Right forelimb (tissue), 1 donor: Measurements from ENCODE around the gene PALM.
"Not testable (repeated sequence)": the region's sequence is repeated elsewhere in the genome, so short reads cannot be mapped to it uniquely, and the experiment has no call there.

Source experiments
- DNase-seq: peaks from one replicate; pipeline ENCODE4 v3.0.0-alpha.2; 2018

Gene PALM, protein sequence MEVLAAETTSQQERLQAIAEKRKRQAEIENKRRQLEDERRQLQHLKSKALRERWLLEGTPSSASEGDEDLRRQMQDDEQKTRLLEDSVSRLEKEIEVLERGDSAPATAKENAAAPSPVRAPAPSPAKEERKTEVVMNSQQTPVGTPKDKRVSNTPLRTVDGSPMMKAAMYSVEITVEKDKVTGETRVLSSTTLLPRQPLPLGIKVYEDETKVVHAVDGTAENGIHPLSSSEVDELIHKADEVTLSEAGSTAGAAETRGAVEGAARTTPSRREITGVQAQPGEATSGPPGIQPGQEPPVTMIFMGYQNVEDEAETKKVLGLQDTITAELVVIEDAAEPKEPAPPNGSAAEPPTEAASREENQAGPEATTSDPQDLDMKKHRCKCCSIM

DNA sequence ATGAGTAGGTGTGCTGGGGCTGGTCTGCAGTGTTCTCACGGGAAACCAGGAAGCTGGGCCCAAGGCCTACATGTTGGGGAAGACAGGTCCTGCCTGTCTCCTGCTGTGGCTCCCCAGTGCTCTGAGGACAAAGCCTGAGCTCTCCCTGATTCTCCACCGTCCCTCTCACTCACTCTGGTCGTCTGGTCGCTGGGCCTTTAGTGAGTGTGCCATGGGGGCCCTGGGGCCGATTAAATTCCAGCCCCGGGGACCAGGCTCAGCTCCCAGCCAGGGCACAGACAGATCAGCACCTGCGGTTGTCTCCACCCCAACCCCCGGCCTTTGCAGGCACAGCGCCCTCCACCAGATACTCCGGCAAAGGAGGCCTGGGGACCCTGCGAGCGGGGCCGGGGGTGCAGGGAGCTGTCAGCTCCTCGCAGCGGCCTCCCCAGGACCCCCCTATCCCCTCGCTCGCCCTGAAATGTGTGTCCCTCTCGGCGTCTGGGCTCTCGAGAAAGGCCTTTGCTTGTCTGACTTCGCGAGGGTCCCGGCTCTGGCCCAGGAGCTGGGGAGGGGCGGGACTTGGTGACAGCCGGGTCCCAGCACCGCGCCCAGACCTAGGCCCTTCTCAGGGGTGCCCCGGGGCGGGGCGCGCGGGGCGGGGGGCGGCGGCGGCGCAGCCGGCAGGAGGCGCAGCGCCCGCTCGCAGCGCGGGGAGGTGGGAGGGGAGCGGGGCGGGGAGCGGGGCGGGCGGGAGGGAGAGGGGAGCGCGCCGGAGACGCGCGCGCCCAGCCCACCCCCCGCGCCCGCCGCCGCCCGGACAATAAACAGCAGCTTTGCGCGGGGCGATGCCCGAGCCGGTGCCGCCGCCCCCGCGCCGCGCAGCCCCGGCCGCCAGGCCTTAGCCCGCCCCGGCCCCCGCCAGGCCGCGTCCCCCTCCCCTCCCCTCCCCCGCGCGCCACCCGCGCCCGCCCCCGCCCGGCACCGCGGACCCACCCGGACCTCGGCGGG, at the start of gene PALM:
Gene PALM, plus strand, starts transcription at position 782 of the 990 bp plus-strand sequence. CDS start 212 bp downstream, outside the sequence.
- no peak for DNase-seq

DNA sequence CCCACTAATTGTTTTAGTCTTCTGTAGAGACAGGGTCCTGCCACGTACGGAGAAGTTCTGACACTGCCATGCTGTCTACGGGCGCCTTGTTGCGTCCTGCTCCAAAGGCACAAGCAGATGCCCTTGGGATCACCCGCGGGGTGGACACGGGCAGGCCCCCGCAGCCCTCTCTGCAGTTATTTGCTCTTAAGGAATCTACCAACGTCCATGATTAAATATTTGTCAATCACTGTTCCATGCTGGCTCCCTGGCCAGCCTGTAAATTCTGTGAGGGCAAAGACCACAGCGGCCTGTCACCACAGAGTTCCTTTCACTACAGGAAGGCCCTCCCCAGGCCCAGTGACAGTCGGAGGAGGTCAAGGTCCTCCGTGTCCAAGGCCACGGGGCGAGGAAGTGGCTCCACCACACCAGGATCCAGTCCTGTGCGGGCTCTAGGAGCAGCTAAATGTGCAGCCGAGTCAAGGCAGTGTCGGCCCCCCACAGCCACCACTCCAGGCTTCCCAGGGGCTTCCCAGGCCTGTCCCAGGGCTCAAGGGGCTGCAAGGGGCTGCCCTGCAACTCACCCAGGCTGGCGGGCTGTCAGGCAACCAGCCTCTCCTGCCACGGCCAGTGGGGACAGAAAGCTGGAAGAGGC, 47.8 kb upstream of the PALM start:
- DNase-seq = no peak

DNA sequence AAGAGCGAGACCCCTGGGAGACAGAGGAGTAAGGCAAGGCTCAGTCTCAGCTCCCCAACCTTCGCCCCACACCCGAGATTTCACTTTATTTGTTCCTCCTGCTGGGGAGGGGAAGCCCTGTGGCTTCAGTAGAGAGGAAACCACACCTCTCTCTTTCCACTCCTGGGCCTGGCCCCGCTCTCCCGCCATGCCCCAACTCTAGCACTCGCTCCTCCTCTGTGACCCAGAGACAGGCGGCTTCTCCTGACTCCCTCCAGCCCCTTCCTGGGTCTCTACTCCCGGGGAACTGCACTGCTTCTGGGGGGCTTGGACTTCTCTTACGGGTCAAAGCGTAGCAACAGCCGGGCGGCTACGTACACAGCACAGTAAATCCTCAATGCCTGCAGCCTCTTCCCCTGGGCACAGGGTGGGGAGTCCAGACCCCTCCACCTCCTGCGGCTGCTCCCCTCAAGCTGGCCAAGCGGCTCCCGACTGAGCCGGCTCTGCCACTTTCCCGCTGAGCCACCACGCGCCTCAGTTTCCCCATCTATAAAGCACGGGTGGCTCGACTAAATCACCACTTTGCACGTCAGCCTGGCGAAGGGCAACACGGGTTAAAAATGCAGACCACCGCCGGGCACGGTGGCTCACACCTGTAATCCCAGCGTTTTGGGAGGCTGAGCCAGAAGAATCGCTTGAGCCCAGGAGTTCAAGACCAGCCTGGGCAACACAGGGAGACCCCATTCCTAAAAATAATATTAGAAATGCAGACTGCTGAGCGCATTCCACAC, 47.1 kb upstream of the PALM start:
- DNase-seq = no peak

DNA sequence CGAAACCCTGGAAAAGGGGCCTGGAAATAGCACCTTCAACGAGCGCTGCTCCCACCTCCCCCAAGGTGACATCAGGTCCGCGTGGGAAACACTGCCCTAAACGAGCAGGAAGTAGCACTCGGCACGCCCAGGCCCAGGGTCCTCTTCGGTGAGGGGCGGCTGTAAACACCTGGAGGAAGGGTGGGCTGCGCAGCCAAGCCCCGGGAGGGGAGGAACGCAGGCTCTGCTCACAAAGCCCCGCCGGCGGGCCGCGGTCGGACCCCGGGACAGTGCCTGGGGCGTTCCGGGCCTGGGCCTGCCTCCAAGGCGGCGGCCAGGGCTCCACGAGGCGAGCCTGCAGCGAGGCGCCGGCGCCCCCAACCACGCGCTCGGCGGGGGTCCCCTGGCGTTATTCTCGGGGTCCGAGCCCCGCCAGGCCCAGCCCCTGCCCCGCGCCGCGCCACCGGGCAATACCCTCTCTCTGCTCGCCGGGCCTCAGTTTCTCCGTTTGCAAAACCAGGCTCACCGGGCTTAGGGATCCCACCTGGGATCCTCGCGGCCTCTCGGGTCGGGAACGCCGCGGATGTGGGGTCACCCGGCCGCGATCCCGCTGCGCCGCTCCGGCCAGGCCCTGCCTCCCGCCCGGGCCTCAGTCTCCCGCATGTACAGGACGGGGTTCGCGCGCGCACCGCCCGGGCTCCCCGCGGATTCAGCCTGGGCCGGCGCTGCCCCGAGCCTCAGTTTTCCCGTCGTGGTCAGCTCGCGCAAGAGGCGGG, 46.4 kb upstream of the PALM start:
- no peak for DNase-seq

DNA sequence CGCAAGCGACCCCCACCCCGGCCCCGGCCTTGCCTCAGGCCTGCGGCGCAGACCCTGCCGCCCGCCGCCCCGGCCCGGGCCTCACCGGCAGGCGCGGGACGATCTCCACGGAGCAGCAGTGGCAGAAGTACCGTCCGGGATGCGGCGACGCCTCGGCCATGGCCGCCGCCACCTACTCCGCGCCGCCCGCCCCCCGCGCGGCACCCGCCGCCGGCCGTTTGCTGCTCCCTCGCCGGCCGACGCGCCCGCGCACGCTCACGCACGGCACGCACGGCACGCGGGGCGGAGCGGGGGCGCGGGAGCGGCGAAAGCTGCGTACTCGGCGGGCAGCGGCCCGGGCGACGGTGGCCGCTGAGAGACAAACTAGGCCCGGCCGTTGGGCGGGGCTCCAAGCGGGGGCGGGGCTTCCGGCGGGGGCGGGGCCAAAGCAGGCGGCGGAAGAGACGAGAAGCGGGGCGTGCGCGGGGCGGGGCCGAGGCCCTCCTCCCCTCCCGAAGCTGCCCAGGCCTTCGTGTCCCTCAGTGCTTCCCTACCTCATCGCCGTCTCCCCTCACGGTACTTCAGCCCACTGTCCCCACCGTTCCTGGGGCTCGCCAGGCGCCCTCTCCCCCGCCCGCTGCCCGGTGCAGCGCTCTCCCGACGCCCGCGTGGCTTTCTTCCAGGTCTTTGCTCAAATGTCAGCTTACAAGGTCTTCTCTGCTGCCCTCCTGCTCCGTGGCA, 45.6 kb upstream of the PALM start, which contains the start of gene RNF126:
Gene RNF126, minus strand, starts transcription at position 253 of the 720 bp plus-strand sequence. Its CDS starts 93 bp downstream, at position 160.
- peak; percentile 99 for DNase-seq

DNA sequence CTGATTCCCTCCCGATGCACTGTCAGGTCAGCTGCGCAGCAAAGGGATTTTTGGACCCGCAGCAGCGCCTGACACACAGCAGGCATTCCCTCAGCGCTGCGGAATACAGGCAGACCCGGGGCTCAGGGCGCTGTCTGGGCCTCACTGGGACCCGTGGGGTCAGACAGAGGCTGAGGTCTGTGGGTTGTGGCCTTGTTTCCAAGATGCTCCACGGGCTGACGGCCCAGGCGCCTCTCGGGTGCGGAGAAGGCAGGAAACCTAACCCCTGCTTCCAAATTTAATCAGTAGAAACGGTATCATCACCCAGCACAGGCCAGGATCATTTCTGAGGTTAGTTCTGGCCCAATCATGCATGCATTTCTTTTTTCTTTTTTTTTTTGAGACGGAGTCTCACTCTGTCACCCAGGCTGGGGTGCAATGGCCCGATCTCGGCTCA, 45.0 kb upstream of the PALM start:
- DNase-seq = no peak

DNA sequence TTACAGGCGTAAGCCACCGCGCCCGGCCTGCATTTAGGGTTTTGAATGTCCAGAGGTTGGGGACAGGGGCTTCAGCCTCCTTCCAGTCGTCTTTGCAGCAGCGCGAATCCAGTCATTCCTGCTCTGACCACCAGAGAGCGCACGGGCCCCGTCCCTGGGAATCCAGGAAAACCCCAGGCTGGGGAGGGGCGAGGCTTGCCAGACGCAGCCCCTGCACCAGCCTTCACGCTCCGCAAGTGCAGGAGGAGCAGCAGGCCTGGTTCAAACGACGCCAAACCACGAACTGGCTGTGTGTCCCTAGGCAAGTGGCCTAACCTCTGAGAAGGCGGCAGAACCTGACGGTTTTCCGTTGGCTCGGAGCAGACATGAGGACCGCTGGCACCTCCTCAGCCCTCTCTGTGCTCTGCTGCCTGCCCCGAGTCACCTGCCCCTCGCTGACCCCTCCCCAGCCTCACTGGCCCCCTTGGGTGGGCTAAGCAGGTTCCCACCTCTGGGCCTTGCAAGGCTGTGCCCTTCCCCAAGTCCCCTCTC, 43.8 kb upstream of the PALM start:
- DNase-seq = peak; percentile 89

DNA sequence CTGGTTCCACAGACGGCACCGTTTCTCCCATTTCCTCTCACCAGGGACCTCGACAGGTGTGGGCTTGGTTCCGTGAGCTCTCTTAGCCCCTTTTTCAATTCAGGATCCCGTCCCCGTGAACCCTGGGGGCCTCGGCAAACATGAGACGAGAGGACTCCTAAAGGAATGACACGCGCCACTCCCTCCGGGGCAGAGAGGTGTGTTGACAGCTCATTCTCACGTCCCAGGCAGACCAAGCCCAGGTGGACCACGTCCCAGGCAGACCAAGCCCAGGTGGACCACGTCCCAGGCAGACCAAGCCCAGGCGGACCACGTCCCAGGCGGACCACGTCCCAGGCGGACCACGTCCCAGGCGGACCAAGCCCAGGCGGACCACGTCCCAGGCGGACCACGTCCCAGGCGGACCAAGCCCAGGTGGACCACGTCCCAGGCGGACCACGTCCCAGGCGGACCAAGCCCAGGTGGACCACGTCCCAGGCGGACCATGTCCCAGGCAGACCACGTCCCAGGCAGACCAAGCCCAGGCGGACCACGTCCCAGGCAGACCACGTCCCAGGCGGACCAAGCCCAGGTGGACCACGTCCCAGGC, 41.7 kb upstream of the PALM start:
- not testable (repeated sequence) for DNase-seq

DNA sequence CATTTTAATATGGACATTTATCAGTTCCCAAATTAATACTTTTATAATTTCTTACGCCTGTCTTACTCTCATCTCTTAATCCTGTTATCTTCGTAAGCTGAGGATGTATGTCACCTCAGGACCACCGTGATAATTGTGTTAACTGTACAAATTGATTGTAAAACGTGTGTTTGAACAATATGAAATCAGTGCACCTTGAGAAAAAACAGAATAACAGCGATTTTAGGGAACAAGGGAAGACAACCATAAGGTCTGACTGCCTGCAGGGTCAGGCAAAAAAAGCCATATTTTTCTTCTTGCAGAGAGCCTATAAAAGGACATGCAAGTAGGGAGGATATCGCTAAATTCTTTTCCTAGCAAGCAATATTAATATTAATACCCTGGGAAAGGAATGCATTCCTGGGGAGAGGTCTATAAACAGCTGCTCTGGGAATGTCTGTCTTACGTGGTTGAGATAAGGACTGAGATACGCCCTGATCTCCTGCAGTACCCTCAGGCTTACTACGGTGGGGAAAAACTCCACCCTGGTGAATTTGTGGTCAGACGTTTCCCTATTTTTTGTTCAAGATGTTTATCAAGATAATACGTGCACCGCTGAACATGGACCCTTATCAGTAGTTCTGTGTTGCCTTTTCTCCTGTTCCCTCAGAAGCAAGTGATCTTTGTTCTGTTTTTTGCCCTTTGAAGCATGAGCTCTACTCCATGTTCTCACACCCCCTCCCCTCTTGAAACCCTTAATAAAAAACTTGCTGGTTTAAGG, 39.9 kb upstream of the PALM start:
- not testable (repeated sequence) for DNase-seq

DNA sequence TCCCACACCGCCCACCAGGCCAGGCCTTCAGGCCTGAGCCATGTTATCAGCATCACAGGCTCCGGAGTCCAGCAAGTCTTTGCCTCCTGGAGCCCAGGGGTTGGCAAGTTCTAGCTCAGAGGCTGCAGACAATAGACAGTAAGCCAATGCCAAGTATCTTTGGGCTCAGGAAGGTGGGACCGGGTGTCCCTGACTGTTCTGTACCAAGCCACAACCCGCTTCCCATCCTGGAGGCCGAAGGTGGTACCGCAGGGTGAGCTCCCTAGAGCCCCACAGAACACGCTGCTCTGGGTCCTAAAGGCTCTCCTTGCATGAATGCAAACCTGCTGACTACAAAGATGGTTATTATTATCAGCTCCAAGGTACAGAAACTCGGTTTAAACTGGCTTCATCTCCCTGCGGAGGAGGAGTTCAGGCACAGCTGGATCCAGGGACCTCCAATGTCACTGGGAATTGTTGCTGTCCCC, 38.1 kb upstream of the PALM start:
- DNase-seq = no peak

DNA sequence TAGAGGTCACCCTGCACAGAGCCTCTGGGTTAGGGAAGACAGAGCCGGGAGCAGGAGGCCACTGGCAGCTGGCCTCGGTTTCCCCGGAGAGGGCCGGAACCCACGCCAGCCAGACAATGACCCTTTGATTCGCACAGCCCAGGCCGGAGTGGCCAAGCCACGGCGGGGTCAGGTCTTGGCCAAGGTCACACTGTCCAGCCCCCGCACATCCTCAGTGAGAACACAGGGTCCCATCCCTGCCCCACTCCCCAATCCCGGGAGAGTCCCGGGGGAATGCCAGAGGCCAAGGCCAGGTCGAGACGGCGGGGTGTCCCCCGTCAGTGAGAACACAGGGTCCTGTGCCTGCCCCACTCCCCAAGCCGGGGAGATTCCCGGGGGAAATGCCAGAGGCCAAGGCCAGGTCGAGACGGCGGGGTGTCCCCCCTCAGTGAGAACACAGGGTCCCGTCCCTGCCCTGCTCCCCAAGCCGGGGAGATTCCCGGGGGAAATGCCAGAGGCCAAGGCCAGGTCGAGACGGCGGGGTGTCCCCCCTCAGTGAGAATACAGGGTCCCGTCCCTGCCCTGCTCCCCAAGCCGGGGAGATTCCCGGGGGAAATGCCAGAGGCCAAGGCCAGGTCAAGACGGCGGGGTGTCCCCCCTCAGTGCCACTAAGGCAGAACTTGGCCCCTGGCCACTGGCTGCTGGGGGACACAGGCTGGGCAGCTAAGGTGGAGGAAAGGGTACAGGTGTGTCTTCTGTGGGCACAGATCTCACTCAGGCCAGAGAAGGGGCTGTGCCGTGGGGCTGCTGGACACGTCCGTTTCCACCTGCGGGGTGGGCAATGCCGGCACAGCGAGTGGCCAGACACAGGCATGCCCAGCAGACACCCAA, 34.2 kb upstream of the PALM start:
- DNase-seq = no peak

DNA sequence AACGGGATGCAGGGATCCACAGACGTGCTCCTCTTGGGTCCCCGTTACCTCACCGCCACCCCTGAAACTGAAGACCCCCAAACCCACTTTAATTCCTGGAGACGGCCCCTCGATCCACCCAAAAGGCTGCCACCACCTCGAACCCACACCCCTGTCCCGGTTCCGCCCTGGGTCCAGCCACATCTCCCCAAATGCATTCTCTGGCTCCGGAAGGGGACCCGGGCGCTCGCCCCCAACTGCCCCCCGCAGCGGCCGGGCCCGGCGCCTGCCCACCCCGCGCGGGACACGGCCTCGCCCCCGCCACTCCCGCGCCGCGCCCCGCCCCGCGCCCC, 32.8 kb upstream of the PALM start:
- DNase-seq = no peak

DNA sequence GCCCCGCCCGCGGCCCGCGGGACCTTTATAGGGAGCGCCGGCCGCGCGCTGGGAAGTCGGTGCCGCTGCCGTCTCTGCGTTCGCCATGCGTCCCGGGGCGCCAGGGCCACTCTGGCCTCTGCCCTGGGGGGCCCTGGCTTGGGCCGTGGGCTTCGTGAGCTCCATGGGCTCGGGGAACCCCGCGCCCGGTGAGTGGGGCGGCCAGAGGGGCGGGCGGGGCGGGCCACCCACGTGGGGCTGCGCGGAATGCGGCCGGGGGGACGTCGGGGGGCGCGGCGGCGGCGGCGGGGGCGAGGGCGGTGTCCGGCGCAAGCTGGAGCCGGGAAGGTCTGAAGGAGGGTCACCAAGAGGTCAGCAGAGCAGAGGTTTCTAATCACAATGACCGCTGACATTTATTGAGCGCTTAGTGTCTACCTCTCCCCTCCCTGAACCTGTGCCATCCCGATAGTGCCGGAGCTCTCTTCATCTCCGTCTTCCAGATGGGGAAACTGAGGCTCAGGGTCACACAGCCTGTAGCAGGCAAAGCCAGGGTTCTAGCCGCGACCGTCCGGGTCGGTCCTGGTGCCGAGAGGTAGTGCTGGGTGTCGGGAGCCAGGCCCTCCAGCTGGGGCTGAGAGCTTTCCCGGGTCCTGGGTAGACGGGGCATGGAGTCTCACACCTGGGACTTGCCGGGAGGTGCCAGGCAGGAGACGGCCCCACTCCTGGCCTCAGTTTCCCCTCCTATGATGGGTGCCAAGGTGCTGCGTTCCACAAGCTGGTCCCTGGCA, 32.2 kb upstream of the PALM start, which contains the start of gene FSTL3:
Gene FSTL3, plus strand, starts transcription at position 54 of the 767 bp plus-strand sequence. Its CDS starts 32 bp downstream, at position 86.
- DNase-seq = no peak

DNA sequence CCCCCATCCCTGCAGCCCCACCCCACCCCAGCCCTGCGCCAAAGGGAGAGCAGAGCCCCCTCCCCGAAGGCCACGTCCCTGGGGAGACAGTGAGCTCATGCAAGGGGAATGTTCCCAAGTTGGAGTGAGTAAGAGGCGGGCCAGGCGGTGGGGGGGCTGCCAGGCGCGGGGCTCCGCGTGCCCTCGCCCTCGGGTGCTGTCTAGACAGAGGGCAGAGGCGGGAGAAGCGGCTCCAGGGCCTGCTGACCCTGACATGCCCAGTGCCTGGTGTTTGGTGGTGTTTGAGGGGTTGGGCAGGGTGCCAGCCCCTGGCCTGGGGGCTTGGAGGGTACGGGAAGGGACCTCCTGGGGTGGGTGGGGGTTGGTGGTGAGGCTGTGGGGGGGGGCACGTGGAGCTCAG, 31.5 kb upstream of the PALM start:
- peak; percentile 74 for DNase-seq

DNA sequence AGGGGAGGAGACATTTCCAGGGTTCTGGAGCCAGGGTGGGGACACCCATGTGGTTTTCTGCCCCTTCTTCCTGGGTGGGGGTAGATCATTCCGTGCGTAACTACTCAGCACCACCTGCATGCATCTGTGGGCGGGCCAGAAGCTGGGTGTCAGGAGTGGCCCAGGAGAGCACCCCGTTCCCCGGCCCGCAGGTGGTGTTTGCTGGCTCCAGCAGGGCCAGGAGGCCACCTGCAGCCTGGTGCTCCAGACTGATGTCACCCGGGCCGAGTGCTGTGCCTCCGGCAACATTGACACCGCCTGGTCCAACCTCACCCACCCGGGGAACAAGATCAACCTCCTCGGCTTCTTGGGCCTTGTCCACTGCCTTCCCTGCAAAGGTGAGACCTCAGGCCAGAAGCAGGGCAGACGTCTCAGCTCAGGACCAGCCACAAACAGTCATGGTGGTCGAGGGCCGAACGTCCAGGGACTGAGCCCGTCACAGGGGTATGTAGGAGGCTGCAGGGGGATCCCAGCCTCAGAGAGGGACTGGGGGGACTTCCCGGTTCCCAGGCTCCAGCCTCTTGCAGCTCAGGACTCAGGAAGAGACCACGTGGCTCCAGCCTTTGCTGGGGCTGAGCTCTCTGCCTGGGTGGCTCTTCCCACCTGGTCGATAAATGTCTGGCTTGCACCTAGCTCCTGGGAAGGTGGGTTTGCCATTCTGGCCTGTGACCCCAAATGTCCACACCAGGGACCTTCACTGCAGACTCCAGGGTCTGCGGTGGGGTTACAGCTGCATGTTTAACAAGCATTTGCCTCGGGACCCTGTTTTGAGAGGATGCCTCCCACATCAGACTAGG, 30.9 kb upstream of the PALM start:
- no peak for DNase-seq

DNA sequence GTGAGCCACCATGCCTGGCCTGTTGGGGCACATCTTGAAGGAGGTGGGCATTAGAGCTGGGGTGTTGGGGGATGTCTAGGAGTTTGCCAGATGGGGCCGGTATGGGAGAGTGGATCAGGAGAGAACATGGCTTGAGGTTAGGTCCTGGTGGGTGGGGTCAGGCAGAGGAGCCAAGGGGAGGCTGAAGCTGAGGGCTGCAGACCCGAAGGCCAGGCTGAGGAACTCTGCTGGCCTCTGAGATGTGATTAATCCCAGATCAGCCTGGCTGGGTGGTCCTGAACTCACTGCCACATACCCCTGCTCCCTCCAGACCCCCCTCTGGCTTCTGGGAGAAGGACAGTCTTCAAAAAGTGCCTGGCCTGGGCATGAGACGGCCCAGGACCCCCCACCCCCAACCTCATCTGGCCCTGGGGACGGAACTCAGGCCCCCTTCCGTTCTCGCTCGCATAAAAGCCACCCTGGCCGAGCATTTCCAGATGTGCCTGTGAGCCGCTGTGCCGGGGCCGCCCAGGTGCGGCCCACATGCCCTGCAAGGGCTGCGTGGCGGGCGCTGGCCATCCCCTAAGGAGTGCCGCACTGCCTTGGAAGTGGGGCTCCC, 29.8 kb upstream of the PALM start:
- DNase-seq = no peak
